Midbrain (tissue), 1 donor: ENCODE results near the gene NLRP5.
"Not testable (repeated sequence)": the region's sequence is repeated elsewhere in the genome, so short reads cannot be mapped to it uniquely, and the experiment has no call there.

Experiments
- DNase-seq: peaks from one replicate; lab custom pipeline; 2025; lab: John Stamatoyannopoulos, UW

The NLRP5 gene

GRCh38 chr19:56098731-56099568 is 112.4 kb downstream of the NLRP5 start:
- DNase-seq = no peak

GRCh38 chr19:56099638-56100539 is 113.3 kb downstream of the NLRP5 start:
- no peak for DNase-seq

GRCh38 chr19:56101095-56101494 is 114.5 kb downstream of the NLRP5 start:
- DNase-seq = no peak

- DNase-seq = no peak
Observed at GRCh38 chr19:56101746-56102535, 115.4 kb downstream of the NLRP5 start.

GRCh38 chr19:56103027-56103614 is 116.5 kb downstream of the NLRP5 start:
- no peak for DNase-seq

- DNase-seq = no peak
Observed at GRCh38 chr19:56104423-56104822, 117.8 kb downstream of the NLRP5 start.

GRCh38 chr19:56105090-56105701 is 118.6 kb downstream of the NLRP5 start:
- DNase-seq = peak; percentile 71

- not testable (repeated sequence) for DNase-seq
Observed at GRCh38 chr19:56105831-56106396, 119.3 kb downstream of the NLRP5 start.

- no peak for DNase-seq
Observed at GRCh38 chr19:56106397-56106849, 119.8 kb downstream of the NLRP5 start.

- DNase-seq = no peak
Observed at GRCh38 chr19:56106993-56107392, 120.4 kb downstream of the NLRP5 start.

GRCh38 chr19:56107626-56108351 is 121.2 kb downstream of the NLRP5 start:
- DNase-seq = no peak

GRCh38 chr19:56108447-56109195 is 122.0 kb downstream of the NLRP5 start:
- DNase-seq = no peak

- no peak for DNase-seq
Observed at GRCh38 chr19:56109226-56109625, 122.7 kb downstream of the NLRP5 start.

- no peak for DNase-seq
Observed at GRCh38 chr19:56110515-56111448, 124.2 kb downstream of the NLRP5 start.
